Activated CD4-positive, alpha-beta T cell treated with anti-CD3 and anti-CD28 coated beads, Interleukin-2, Interleukin-4, amounts not matched to agents 100 ng/mL and 50 ng/mL, durations not matched to agents 16 hours and 8 hours (primary cell): ENCODE data around the gene MCRS1.
"Not testable (repeated sequence)": the region's sequence is repeated elsewhere in the genome, so short reads cannot be mapped to it uniquely, and the experiment has no call there.

Source experiments
- DNase-seq: peaks from one replicate; pipeline ENCODE4 v3.0.0-alpha.2; 2020; ENCODE audit warnings: low spot score

MCRS1 gene

GRCh38 chr12:49567611-49568441 is at the start of gene MCRS1:
TSS of gene MCRS1 (minus strand) at chr12:49568142. CDS start at chr12:49566731, 1,411 bp downstream.
- DNase-seq: peak; percentile 92

DNA sequence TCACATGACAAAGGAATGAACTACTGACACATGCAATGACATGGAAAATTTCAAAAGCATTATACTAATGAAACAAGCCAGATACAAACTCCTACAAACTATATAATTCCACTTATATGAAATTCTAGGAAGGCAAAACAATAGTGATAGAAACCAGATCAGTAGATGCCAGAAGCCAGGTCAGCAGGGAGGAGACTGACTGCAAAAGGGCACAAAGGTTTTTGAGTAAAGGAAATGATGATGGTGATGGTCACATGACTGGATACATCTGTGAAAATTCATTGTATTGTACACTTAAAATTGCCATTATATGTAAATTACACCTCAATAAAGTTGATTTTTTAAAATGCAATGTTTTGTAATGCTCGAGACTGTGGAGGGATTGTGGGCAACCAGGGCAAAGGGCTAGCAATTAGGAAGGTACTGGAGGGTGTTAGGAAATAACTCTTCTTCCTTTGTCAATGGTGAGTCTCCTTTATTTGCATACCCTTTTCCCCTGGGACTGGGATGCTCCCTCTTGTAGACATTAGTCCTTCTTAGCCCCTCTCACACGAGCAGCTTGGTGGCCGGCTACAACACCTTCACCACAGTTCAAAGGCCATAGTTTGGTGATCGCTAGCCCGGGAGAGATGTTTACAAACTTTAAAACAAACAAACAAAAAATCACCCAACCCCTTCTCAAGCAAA is 48.7 kb upstream of the MCRS1 start:
- DNase-seq: no peak

- DNase-seq: no peak
These were observed 47.8 kb upstream of the MCRS1 start for GRCh38 chr12:49615725-49616124.

GRCh38 chr12:49612210-49612609 is 44.3 kb upstream of the MCRS1 start:
- DNase-seq: no peak

GRCh38 chr12:49610785-49611184 is 42.8 kb upstream of the MCRS1 start:
- DNase-seq: not testable (repeated sequence)

DNA sequence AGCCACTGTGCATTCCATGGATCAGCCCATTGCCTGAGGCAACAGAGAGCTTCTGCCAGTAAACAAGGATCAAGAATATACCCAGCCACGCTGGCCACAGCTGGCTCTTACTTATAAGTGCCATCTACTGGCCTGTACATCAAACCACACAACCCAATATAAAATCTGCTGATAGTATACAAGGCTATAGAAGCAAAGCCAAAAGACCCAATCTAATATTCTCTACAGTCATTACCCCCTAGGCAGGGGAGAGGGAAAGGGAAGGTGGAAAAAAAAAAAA is 41.9 kb upstream of the MCRS1 start:
- no peak for DNase-seq

DNA sequence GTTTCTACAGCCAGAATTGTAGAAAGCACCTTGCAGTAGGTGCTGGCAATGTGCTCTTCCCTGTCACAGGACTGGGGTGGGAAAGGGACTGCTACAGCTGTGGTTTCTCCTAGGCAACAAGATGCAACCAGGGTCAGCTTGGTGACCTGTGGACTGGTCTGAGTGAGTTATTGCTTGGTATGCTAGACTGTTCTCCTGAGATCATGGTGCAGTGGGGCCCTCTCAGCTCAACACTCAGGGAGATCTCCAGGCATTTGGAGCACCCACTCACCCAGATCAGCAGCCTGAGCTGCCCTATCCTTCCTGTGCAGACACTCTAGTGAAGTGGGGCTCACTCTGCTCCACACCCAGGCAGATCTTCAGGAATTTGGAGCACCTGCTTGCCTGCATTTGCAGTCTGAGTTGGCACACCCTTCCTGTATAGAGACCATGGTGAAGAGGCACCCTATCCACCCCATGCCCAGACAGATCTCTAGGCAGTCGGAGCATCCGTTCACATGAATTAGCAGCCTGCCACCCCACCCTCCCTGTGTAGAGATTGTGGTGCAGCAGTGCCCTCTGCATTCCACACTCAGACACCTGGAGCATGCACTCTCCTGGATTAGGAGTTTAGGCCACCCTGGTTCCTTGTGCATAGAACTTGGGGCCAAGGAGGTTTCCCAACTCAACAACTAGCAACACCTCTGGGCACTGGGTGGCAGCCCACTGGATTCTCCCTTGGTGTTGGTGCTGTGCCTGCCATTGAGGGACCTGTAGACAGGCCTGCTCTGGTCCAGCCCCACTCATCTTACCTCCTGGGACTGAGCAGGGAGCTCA is 41.3 kb upstream of the MCRS1 start:
- no peak for DNase-seq

DNA sequence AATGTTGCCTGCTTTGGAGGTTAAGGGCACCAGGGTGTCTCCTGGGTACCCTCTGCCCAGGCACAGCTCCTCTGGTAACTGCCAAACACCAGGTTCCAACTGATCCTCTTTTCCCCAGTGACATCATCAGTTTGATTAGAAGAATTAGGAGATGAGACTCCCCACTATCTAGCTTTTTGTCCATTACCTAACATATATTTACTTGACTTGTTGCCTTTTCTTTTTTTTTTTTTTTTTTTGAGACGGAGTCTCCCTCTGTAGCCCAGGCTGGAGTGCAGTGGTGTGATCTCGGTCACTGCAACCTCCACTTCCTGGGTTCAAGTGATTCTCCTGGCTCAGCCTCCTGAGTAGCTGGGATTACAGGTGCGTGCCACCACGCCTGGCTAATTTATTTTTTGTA is 37.6 kb upstream of the MCRS1 start, which contains the start of gene FAM186B:
FAM186B (minus strand) TSS at position 101 of the 400 bp plus-strand sequence. CDS start 162 bp downstream, outside the sequence.
- not testable (repeated sequence) for DNase-seq

- no peak for DNase-seq
These were observed 36.9 kb upstream of the MCRS1 start for GRCh38 chr12:49604856-49605255.

DNA sequence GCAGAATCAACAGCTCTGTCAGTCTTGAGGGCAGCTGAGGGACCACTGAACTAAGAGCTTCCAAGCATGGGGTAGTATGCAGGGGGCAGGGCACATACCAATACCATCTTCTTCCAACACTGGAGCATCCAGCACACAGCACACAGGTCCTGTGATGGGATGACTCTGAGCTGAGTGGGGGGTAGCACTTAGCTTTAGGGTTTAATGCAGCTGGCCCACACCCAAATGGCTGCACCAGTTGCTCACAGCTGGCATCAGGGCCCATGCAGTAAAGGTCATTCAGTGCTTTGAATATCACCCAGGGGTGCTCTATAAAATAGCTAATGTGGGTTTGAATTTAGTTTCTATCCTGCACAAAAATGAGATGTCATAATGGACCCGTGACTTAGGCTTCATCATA is 35.8 kb upstream of the MCRS1 start:
- no peak for DNase-seq

DNA sequence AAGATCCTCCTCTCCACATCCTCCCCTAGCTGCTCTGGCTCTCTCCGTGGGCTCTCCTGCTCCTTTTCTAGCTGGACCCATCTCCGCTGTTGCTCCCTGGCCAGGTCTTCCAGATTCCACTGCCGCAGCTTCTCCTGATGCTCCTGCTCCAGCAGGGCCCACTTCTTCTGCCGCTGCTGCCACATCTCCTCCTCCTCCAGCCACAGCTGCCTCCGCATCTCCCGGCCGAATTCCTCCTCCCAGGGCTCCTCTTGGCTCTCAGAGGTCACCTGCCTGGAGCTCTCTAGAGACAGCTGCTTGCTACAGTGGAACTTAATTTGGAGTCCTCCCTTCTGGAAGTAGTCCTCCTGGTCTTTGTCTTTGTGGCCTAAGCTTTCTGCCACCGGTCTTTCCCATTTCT is 32.0 kb upstream of the MCRS1 start:
- no peak for DNase-seq

GRCh38 chr12:49598527-49598926 is 30.6 kb upstream of the MCRS1 start:
- no peak for DNase-seq

GRCh38 chr12:49588721-49589516 is 21.0 kb upstream of the MCRS1 start:
- DNase-seq: no peak

- no peak for DNase-seq
These were observed 20.3 kb upstream of the MCRS1 start for GRCh38 chr12:49588281-49588680.

GRCh38 chr12:49587174-49587908 is 19.4 kb upstream of the MCRS1 start:
- no peak for DNase-seq

DNA sequence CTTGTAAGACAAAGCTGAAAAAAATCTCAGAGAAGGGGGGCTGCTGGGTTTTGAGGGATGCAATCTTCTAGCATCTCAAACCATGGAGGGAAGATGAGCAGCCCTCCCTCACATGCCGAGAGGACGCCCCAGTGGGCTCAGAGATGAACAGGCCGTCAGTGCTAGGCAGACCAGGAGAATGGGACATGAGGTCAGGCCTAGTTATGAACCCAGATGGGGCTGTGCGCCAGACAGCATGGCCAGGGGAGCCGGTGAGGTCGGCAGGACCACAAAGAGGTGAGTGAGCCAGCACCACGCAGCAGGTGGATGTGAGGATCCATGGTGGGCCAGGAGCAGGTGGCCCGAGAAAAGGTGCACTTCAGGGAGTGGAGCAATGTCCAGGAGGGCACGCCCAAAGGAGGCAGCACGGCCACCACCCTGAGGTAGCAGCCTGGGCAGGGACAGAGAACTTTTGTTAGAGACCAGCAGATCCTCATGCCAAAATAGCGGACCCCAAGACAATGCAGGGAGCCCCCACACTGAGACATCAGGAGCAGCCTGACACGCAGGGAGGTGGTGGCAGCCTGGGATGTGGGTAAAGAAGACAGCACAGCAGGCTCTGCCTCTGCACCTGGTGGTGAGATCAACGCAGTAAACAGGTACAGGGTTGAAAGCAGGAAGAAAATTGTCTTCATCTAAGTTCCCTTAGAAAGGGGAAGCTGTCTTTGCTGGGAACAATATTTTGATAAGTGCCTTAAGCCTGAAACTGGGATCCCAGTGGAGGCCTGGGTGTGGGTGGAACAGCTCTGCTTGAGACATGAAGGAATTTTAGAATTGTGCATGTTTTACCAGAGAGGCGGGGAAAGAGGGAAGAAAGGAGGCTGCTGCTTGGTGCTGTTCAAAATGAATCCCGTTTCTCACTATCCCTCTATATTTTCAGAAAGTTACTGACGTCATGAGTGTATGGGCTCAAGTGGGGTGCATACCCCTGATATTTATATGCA is 17.8 kb upstream of the MCRS1 start:
- DNase-seq: no peak

DNA sequence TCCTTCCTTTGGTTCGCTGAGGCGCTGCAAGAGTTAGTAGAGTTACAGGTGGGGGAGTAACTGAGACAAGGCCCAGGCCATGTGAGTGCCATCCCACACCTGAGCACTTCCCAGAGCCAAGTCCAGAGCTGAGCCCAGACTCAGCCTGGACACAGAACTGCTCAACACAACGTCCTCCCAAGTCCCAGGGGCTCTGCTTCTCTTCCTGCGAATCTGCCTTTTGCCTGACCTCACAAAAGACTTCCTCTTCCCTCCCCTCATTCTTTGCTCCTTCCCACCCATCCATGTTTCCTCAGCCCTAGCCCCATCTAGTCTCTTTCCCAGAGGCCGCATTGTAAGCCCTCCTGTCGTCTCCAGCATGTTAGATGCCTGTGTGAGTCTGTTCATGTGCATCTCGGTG is 16.6 kb upstream of the MCRS1 start:
- no peak for DNase-seq

- DNase-seq: no peak
These were observed 15.6 kb upstream of the MCRS1 start for GRCh38 chr12:49583366-49584094.

DNA sequence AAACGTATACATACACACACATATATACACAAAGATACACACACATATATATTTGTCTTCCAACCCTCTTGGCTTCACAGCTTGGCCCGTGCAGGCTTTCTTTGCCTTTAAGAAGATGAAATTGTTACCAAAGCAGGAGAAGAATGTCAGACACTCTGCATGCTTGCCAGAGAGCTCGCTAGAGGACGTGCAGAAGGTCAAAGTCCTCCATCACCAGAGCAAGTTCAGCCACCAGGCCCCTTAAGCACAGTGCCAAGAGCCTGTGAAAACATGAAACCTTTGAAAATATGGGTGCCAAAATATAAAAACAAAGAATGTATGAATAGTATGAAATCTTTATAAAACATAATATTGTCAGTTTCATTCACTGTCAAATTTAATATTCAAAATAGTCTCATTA is 14.9 kb upstream of the MCRS1 start:
- no peak for DNase-seq
